ENCODE data around the gene CREB3L2.
A peak's percentile ranks its signal among the peaks of the same experiment; 100 is the strongest.
"Not testable (repeated sequence)": the region's sequence is repeated elsewhere in the genome, so short reads cannot be mapped to it uniquely, and the experiment has no call there.

The CREB3L2 gene

GRCh38 chr7:138014686-138015085, 12.8 kb upstream of the CREB3L2 start:
- Histone ChIP-seq H3K9me3 (ENCODE audit: control insufficient read depth, insufficient read depth, low read length) (no peaks in the 10 kb centered on the region; the same call in 1 of the 2 replicates), H3K4me1 (ENCODE audit: control insufficient read depth, insufficient read depth, low read length) (peaks cover 2% of the 10 kb centered on the region), H3K27me3 (ENCODE audit: control insufficient read depth, insufficient read depth, low read length) (no peaks in the 10 kb centered on the region), H3K4me3 (ENCODE audit: low read length) (no peak overlapping the region), H3K27ac (ENCODE audit: low read length) (no peak overlapping the region), H3K36me3 (ENCODE audit: control insufficient read depth, insufficient read depth, low read length) (no peaks in the 10 kb centered on the region)
- no CpG with 5 or more reads among the region's 1 CpG for WGBS (ENCODE audit: insufficient coverage, insufficient read length)
- DNase-seq (ENCODE audit: low read depth, low spot score): no peak

- not testable (repeated sequence) for H3K4me1 ChIP-seq (ENCODE audit: control insufficient read depth, insufficient read depth, low read length); DNase-seq (ENCODE audit: low read depth, low spot score); H3K27me3 ChIP-seq (ENCODE audit: control insufficient read depth, insufficient read depth, low read length); H3K36me3 ChIP-seq (ENCODE audit: control insufficient read depth, insufficient read depth, low read length); H3K9me3 ChIP-seq (ENCODE audit: control insufficient read depth, insufficient read depth, low read length); H3K4me3 ChIP-seq (ENCODE audit: low read length); H3K27ac ChIP-seq (ENCODE audit: low read length)
- no CpG with 5 or more reads among the region's 4 CpGs for WGBS (ENCODE audit: insufficient coverage, insufficient read length)
Observed at GRCh38 chr7:138014201-138014600, 12.3 kb upstream of the CREB3L2 start.

- Histone ChIP-seq H3K4me3 (ENCODE audit: low read length) (no peak overlapping the region), H3K36me3 (ENCODE audit: control insufficient read depth, insufficient read depth, low read length) (no peaks in the 10 kb centered on the region), H3K27me3 (ENCODE audit: control insufficient read depth, insufficient read depth, low read length) (no peaks in the 10 kb centered on the region), H3K27ac (ENCODE audit: low read length) (no peak overlapping the region), H3K4me1 (ENCODE audit: control insufficient read depth, insufficient read depth, low read length) (no peaks in the 10 kb centered on the region), H3K9me3 (ENCODE audit: control insufficient read depth, insufficient read depth, low read length) (no peaks in the 10 kb centered on the region; the same call in 1 of the 2 replicates)
- no CpG with 5 or more reads among the region's 1 CpG for WGBS (ENCODE audit: insufficient coverage, insufficient read length)
- no peak for DNase-seq (ENCODE audit: low read depth, low spot score)
Observed at GRCh38 chr7:138009350-138009653, 7.4 kb upstream of the CREB3L2 start.

- no peak for DNase-seq (ENCODE audit: low read depth, low spot score)
Observed at GRCh38 chr7:138008588-138009349, 6.9 kb upstream of the CREB3L2 start.

GRCh38 chr7:138008019-138008587, 6.2 kb upstream of the CREB3L2 start:
- WGBS (ENCODE audit: insufficient coverage, insufficient read length): no CpG with 5 or more reads among the region's 7 CpGs
- no peaks in the 10 kb centered on the region for H3K4me1 ChIP-seq (ENCODE audit: control insufficient read depth, insufficient read depth, low read length)
- H3K36me3 ChIP-seq (ENCODE audit: control insufficient read depth, insufficient read depth, low read length): no peaks in the 10 kb centered on the region
- H3K4me3 ChIP-seq (ENCODE audit: low read length): no peak overlapping the region
- H3K9me3 ChIP-seq (ENCODE audit: control insufficient read depth, insufficient read depth, low read length): no peaks in the 10 kb centered on the region
- no peak for DNase-seq (ENCODE audit: low read depth, low spot score)
- no peak overlapping the region for H3K27ac ChIP-seq (ENCODE audit: low read length)
- H3K27me3 ChIP-seq (ENCODE audit: control insufficient read depth, insufficient read depth, low read length): no peaks in the 10 kb centered on the region

More at GRCh38 chr7:138008588-138009349, 6.9 kb upstream of the CREB3L2 start:
- Histone ChIP-seq H3K4me3 (ENCODE audit: low read length) (no peak overlapping the region), H3K27ac (ENCODE audit: low read length) (no peak overlapping the region), H3K36me3 (ENCODE audit: control insufficient read depth, insufficient read depth, low read length) (no peaks in the 10 kb centered on the region), H3K27me3 (ENCODE audit: control insufficient read depth, insufficient read depth, low read length) (no peaks in the 10 kb centered on the region), H3K9me3 (ENCODE audit: control insufficient read depth, insufficient read depth, low read length) (no peaks in the 10 kb centered on the region), H3K4me1 (ENCODE audit: control insufficient read depth, insufficient read depth, low read length) (no peaks in the 10 kb centered on the region)
- WGBS (ENCODE audit: insufficient coverage, insufficient read length): no CpG with 5 or more reads among the region's 17 CpGs

GRCh38 chr7:138006106-138006505, 4.2 kb upstream of the CREB3L2 start:
- no peak for DNase-seq (ENCODE audit: low read depth, low spot score)
- H3K36me3 ChIP-seq (ENCODE audit: control insufficient read depth, insufficient read depth, low read length): no peaks in the 10 kb centered on the region
- H3K27me3 ChIP-seq (ENCODE audit: control insufficient read depth, insufficient read depth, low read length): no peaks in the 10 kb centered on the region
- WGBS (ENCODE audit: insufficient coverage, insufficient read length): no CpG with 5 or more reads among the region's 2 CpGs
- H3K9me3 ChIP-seq (ENCODE audit: control insufficient read depth, insufficient read depth, low read length): no peaks in the 10 kb centered on the region
- H3K4me3 ChIP-seq (ENCODE audit: low read length): no peak overlapping the region
- H3K4me1 ChIP-seq (ENCODE audit: control insufficient read depth, insufficient read depth, low read length): no peaks in the 10 kb centered on the region
- no peak overlapping the region for H3K27ac ChIP-seq (ENCODE audit: low read length)

GRCh38 chr7:138004936-138005335, 3.0 kb upstream of the CREB3L2 start:
- H3K36me3 ChIP-seq (ENCODE audit: control insufficient read depth, insufficient read depth, low read length): no peaks in the 10 kb centered on the region
- H3K27me3 ChIP-seq (ENCODE audit: control insufficient read depth, insufficient read depth, low read length): no peaks in the 10 kb centered on the region
- WGBS (ENCODE audit: insufficient coverage, insufficient read length): no CpG with 5 or more reads among the region's 4 CpGs
- no peak overlapping the region for H3K4me3 ChIP-seq (ENCODE audit: low read length)
- no peak overlapping the region for H3K27ac ChIP-seq (ENCODE audit: low read length)
- no peaks in the 10 kb centered on the region for H3K4me1 ChIP-seq (ENCODE audit: control insufficient read depth, insufficient read depth, low read length)
- no peaks in the 10 kb centered on the region for H3K9me3 ChIP-seq (ENCODE audit: control insufficient read depth, insufficient read depth, low read length)
- DNase-seq (ENCODE audit: low read depth, low spot score): no peak

- no peak overlapping the region for H3K27ac ChIP-seq (ENCODE audit: low read length)
- no peaks in the 10 kb centered on the region for H3K9me3 ChIP-seq (ENCODE audit: control insufficient read depth, insufficient read depth, low read length)
- H3K4me3 ChIP-seq (ENCODE audit: low read length): no peak overlapping the region
- DNase-seq (ENCODE audit: low read depth, low spot score): no peak
- H3K27me3 ChIP-seq (ENCODE audit: control insufficient read depth, insufficient read depth, low read length): no peaks in the 10 kb centered on the region
- no peaks in the 10 kb centered on the region for H3K36me3 ChIP-seq (ENCODE audit: control insufficient read depth, insufficient read depth, low read length)
- no peaks in the 10 kb centered on the region for H3K4me1 ChIP-seq (ENCODE audit: control insufficient read depth, insufficient read depth, low read length)
- WGBS (ENCODE audit: insufficient coverage, insufficient read length): no CpG with 5 or more reads among the region's 4 CpGs
Observed at GRCh38 chr7:138004046-138004445, 2.2 kb upstream of the CREB3L2 start.

- no peaks in the 10 kb centered on the region for H3K27me3 ChIP-seq (ENCODE audit: control insufficient read depth, insufficient read depth, low read length)
- DNase-seq (ENCODE audit: low read depth, low spot score): no peak
- no CpG with 5 or more reads among the region's 6 CpGs for WGBS (ENCODE audit: insufficient coverage, insufficient read length)
- no peak overlapping the region for H3K4me3 ChIP-seq (ENCODE audit: low read length)
- no peaks in the 10 kb centered on the region for H3K4me1 ChIP-seq (ENCODE audit: control insufficient read depth, insufficient read depth, low read length)
- no peak overlapping the region for H3K27ac ChIP-seq (ENCODE audit: low read length)
- no peaks in the 10 kb centered on the region for H3K36me3 ChIP-seq (ENCODE audit: control insufficient read depth, insufficient read depth, low read length)
- H3K9me3 ChIP-seq (ENCODE audit: control insufficient read depth, insufficient read depth, low read length): no peaks in the 10 kb centered on the region
Observed at GRCh38 chr7:138002828-138003189, 923 bp upstream of the CREB3L2 start.

- Histone ChIP-seq H3K36me3 (ENCODE audit: control insufficient read depth, insufficient read depth, low read length) (no peaks in the 10 kb centered on the region), H3K9me3 (ENCODE audit: control insufficient read depth, insufficient read depth, low read length) (no peaks in the 10 kb centered on the region), H3K27me3 (ENCODE audit: control insufficient read depth, insufficient read depth, low read length) (no peaks in the 10 kb centered on the region), H3K4me1 (ENCODE audit: control insufficient read depth, insufficient read depth, low read length) (no peaks in the 10 kb centered on the region), H3K27ac (ENCODE audit: low read length) (no peak overlapping the region), H3K4me3 (ENCODE audit: low read length) (peak overlapping the region; percentile 93; the same call in 1 of the 2 replicates)
- WGBS (ENCODE audit: insufficient coverage, insufficient read length): no CpG with 5 or more reads among the region's 28 CpGs
- peak; percentile 96 for DNase-seq (ENCODE audit: low read depth, low spot score)
Observed at GRCh38 chr7:138002096-138002827, 376 bp upstream of the CREB3L2 start.
